Activated CD4-positive, alpha-beta T cell treated with anti-CD3 and anti-CD28 coated beads for 24 hours (primary cell): Measurements from ENCODE around the gene CLSTN2.

Experiments
- DNase-seq, 2 donors: peaks; one replicate each; pipeline ENCODE4 v3.0.0-alpha.2; 2020; ENCODE audit warnings: low read depth in 2 of 2

The CLSTN2 gene

DNA sequence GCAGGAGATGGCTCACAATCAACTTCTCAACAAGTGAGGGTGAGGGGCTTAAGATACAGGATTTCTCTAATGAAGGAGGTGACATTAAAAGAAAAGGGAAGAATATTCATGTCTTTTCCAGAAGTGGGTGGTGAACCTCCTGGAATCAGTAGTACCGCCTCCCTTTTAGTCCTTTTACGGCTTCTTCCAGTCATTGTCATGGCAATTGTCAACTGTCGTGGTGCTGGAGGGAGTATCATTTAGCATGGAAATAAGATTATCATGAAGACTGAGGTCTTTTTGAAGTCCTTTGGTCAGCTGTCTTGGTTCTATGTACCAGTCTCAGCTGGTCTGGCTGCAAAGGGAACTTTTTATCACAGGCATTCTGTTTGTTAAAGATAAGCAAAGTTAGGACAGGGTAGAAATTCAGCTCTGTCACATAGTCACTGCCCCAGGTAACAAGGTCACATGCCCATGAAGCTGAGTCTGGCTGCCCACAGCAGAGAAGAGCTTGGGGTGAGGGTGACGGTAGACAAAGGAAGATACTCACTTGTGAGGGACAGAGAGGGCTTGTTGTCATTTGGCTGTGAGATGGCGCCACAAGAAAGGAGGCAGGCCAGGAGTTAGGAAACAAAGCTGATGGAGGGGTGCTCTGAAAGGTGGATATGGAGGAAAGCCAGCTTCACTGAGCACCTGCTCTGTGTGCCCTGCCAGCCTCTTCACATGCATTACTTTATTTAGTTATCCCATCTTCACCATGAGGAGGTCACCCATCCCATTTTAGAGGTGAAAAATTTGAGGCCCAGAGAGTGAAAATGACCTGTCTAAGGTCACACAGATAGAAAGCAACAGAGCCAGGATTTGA lies 514.6 kb downstream of the CLSTN2 start:
- no peak for DNase-seq

DNA sequence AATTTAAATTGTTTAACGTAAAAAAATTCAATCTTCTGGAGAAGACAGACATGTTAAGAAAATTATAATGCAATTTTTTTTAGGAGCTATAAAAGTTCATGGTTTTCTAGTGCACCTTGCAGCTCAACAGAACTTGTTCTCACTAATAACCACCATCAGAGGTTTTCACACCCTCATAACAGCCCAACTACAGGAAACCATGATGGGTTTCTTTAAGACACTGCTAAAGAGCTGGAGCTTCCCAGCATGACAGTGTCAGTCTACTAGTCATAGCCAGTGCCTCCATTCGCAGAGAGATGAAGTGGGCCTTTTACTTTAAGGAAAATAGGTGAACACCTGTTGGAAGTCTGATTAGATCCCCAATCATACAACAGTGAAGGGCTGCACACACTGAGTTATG lies 518.8 kb downstream of the CLSTN2 start:
- no peak for DNase-seq

GRCh38 chr3:140455521-140456214 lies 520.7 kb downstream of the CLSTN2 start:
- no peak for DNase-seq

DNA sequence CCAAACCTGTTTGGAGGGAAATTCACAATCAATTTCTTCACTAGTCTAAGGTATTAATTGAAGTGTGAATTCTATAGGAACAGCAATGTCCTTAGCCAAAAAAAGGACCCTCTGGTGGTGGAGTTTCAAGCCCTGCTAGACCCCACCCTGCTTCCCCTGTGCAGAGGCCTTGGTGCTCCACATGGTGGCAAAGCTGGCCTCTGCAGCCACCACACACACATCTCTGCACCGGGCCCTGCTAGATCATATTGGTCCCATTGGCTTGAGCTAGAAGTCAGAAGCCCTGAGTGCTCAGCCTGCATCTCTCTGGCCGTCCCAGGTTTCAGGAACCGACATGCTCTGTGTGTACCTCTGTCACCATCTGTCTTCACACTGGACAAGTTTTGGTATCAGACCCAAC lies 522.0 kb downstream of the CLSTN2 start:
- DNase-seq, result no peak

GRCh38 chr3:140459462-140459861 lies 524.5 kb downstream of the CLSTN2 start:
- no peak for DNase-seq

GRCh38 chr3:140461250-140461649 lies 526.3 kb downstream of the CLSTN2 start:
- no peak for DNase-seq

DNA sequence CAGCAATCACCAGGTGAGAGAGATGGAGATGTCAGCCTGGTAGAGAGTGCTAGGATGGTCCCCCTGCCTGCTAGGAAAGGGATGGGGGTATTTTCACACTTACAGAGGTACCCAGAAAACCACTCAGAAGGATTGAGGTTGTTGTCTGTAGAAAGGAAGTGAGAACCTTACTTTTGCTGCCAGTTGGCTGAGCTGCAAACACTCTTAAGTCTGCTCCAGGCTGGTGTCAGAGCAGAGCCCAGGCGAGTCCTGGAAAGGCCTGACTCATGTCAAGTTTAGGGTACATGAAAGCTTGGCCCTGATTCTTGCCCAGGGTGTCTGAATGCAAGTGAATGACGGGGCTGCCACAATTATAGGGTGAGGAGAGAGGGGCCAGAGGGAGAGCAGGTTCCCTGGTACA lies 528.4 kb downstream of the CLSTN2 start:
- no peak for DNase-seq

DNA sequence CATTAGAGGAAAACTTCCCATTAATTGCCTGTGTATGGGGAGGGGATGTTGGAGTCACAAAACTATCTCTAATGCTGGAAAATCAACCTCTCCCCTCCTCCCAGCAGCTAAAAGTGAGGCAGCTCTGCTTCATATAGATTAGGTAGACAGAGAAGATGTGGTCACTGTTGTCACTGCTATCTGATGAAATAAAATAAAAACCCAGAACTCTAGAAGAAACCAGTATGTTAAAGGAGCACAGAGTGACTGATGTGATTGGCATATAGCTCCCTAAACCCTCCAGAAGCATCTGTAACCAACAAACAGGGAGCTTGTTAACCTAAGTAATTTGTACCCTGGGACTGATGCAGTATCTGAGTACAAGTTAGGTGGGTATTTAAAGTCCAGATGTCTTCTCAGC lies 531.0 kb downstream of the CLSTN2 start:
- no peak for DNase-seq

GRCh38 chr3:140466535-140466934 lies 531.5 kb downstream of the CLSTN2 start:
- no peak for DNase-seq

DNA sequence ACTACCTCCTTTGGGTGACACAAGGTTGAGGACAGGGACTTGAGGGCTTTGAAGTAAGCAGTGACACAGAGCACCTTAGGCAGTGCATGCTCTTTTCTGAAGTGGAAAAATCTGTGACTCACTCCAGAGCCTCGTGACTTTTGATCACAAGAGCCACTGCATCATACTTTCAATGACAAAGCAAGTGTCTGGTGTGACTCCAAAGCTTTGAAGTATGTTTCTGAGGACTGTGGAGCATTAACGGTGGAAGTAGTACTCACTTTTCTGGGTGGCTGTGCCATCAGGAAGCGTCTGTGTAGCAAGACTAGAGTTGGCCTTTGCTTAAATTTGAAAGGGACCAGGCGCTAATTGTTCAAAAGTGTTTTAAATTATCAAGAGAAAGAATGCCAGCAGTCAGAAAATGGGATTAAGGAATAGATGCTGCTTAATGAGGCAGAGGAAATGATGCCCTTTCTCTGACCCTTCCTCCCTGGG lies 532.2 kb downstream of the CLSTN2 start:
- no peak for DNase-seq

DNA sequence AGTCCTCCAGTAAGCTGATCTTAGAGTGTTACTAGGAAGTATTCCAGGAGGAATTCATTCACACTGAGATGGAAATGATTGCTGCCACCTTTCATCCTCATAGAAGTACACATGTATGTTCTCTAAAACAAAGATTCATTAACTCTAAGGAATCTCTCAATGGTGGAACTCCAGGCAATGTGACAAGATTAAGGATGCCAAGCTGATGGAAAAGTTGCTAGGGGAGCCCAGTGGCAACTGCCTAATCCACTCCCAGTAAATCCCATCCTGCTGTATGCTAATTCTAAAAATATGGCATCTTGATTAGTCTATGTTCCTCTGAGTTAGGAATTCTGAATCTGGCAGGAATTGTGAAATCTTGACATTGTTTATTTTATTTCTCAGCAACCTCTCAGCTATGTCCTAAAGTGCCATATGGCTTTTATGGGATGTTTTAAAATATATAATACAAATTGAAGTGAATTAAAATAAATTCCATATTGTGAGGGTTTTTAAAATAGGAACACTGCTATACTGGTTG lies 532.9 kb downstream of the CLSTN2 start:
- DNase-seq, result no peak

GRCh38 chr3:140468407-140468806 lies 533.4 kb downstream of the CLSTN2 start:
- DNase-seq, result no peak

DNA sequence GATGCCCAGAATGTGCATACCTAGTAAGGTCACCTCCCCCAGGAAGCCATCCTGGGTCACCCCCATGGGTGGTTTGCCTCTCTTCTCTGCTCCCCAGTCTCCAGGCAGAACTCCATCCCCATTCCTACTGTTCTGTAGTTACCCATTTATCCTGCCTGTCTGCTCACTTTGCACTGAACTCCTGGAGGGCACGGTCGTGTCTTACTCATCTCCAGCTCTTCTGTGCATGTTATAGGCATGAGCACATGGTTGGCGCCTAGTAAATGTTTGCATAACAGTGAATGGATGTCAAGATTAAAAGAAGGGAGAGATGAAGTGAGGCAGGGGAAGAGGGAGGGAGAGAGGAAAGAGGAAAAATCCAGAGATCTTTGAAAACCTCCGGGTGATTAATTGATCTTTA lies 534.5 kb downstream of the CLSTN2 start:
- DNase-seq, result no peak

DNA sequence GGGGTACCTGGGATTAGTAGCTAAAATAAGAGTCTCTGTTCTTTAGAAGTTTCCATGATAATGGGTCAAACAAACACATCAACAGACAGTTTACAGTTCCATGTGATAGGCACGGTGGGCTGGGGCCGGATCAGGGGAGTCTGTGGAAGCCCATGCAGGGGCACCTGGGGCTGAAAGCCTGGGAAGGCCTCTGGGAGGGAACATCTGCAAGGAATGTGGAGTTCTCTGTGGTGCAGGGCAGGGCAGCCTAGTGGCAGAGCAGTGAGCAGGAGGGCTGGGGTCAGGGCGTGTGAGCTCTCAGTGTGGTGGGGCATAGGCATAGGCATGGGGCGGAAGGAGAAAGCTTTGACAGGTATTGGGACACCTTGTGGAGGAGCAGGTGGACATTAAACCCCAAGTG lies 535.2 kb downstream of the CLSTN2 start:
- DNase-seq, result no peak

DNA sequence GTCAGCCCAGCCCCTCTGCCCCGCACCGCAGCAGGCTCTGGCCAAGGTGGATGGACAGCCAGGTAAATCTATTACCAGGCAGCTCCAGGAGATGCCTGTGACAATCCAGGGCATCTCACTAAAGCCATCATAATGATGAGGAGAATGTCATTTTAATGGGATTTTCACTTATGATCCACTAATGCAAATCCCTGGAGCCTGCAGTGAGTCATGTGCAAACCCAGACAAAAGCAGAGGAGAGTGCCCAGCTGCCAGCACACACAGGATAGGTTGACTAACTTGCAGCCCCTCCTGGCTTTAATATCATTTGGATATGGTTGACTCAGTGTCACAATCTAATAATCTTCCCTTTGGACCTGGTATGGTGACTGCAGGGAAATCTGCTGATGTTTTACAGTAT lies 536.0 kb downstream of the CLSTN2 start:
- DNase-seq, result no peak

DNA sequence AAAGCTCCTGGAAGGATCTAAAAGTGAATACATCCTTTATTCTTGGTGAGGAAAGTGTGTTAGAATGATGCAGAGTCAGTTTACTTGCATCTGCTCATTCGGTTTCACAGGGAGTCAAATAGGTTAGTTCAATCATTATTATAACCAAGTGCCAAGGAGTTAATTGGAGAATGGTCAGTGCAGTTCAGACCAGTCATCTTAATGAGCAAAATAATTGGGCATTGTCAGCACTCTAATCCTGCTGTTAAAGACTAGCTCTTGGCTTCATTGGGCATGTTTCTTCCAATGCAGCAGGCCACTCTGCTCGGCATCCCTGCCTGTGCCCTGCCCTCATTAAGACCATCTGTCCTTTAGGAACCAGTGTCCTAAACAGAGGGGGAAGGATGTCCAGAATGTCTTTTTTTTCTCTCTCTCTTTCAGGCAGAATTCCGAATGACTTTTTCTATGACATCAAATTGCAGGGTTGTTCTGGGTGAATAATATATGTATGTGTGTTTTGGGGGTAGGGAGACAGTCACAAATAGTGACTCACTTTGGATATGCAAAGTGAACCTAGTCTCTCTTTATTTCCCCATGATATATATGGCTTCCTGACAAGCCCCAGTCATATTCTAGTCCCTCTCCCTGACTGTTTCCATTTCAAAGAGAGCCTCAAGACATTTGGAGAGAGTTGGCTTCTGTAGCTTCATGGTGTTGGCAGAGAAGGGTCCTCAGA lies 537.5 kb downstream of the CLSTN2 start:
- no peak for DNase-seq

DNA sequence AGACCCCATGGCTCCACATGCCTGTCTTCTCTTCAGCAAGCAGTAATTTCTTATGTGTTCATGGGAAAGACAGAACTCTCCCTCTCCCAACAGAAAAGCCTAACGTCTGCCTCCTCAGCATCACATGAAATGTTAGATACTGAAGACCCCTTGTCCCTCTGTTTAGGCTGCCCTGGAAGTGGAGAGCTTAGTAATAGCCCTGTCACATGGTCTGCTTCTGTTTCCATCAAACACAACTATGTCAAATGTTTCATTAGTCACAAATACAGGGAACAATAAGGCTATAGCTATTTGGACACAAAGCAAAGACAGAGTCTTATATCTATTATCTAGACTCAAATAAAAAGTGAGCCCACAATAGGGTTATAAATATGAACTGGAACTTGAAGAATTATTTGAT lies 552.6 kb downstream of the CLSTN2 start:
- DNase-seq, result no peak

GRCh38 chr3:140493271-140493670 lies 558.3 kb downstream of the CLSTN2 start:
- DNase-seq, result no peak

DNA sequence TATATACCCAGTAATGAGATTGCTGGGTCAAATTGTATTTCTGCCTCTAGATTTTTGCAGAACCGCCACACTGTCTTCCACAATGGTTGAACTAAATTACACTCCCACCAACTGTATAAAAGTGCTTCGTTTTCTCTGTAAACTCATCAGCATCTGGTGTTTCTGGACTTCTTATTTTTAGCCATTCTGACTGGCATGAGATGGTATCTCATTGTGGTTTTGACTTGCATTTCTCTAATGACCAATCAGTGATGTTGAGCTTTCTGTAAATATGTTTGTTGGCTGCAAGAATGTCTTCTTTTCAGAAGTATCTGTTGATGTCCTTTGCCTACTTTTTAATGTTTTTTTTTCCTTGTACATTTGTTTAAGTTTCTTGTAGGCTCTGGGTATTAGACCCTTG lies 560.0 kb downstream of the CLSTN2 start:
- DNase-seq, result no peak

- DNase-seq, result no peak
Measured at GRCh38 chr3:140497331-140497730, 562.3 kb downstream of the CLSTN2 start.

DNA sequence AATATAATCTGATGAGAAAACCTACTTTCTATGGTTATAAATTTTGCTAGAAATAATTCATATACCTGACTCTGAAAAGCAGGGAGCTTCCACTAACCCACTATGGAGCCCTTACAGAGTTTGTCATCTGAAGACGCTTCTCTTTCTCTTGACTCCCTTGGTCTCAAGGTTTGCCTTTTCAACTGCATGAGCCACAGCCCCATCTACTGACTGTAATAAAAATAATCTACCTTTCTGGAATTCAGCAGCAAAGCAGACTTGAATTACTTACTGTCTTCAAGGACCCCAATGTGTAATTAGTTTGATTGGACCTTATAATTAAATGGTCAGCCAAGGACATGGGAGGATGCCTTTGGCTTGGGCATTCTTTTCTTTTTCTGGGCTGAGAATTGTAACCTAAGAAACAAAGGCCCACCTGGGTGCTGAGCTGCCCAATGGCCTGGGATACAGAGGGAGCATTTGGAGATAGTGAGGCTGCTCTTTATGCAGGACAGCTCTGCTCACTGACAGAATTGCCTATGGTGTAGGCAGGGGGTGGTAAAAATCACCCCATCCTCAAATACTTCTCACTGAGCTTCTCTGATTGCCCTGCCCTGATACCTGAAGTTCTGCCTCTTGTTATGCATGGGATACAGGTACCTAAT lies 564.3 kb downstream of the CLSTN2 start:
- DNase-seq, result no peak

DNA sequence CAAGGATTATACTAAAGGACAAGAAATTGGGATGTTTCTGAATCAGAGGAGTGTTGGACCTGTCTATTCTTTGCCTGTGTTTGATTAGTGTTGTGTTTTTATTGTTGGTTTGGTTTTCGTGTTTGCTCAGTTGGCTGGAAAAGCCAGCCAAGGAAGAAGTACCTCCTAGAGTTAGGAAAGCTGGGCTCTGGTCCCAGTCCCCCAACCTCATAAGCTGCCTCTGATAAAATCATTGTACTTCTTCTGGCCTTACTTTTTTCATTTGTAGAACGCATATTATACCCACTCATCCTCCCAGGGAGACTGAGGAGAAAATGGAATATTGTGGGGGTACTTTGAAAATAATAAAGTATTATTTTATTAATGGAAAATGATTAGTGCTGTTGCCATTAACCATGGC lies 565.5 kb downstream of the CLSTN2 start:
- no peak for DNase-seq
